ENCODE measurements around the gene YDJC.
"Not testable (repeated sequence)": the region's sequence is repeated elsewhere in the genome, so short reads cannot be mapped to it uniquely, and the experiment has no call there.

DNA sequence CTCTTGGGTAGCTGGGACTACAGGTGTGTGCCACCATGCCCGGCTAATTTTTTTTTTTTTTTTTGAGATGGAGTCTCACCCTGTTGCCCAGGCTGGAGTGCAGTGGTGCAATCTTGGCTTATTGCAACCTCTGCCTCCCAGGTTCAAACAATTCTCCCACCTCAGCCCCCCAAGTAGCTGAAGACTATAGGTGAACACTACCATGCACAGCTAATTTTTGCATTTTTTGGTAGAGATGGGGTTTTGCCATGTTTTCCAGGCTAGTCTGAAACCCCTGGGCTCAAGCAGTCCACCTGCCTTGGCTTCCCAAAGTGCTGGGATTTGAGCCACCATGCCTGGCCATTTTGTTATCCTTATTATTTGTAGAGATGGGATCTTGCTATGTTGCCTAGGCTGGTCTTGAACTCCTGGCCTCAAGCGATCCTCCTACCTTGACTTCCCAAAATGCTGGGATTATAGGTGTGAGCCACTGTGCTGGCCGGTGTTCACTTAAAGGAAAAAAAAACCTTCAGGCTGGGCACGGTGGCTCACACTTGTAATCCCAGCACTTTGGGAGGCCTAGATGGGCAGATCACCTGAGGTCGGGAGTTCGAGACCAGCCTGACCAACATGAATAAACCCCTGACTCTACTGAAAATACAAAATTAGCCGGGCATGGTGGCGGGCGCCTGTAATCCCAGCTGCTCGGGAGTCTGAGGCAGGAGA lies 48.7 kb downstream of the YDJC start:
- TF ChIP-seq, protein P1, sequence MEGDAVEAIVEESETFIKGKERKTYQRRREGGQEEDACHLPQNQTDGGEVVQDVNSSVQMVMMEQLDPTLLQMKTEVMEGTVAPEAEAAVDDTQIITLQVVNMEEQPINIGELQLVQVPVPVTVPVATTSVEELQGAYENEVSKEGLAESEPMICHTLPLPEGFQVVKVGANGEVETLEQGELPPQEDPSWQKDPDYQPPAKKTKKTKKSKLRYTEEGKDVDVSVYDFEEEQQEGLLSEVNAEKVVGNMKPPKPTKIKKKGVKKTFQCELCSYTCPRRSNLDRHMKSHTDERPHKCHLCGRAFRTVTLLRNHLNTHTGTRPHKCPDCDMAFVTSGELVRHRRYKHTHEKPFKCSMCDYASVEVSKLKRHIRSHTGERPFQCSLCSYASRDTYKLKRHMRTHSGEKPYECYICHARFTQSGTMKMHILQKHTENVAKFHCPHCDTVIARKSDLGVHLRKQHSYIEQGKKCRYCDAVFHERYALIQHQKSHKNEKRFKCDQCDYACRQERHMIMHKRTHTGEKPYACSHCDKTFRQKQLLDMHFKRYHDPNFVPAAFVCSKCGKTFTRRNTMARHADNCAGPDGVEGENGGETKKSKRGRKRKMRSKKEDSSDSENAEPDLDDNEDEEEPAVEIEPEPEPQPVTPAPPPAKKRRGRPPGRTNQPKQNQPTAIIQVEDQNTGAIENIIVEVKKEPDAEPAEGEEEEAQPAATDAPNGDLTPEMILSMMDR (IDR thresholded peaks at IDR 0.05), result not testable (repeated sequence)
- not testable (repeated sequence) for TF ChIP-seq POLR2AphosphoS5 (IDR thresholded peaks at IDR 0.05)
